Thymus (tissue), 11 donors: ENCODE measurements around the gene SIPA1L3. TPM values are rescaled to one million over a fixed set of nuclear protein-coding genes. Genes with fewer than 3 reads are reported as not detected.

Experiments used
- DNase-seq, 9 donors: peaks; one replicate each; pipeline ENCODE4 v3.0.0-alpha.2; 2013; ENCODE audit warnings: low spot score in 9 of 9, low read depth in 6 of 9, missing footprints in 1 of 9
- H3K27ac ChIP-seq, 2 donors: one replicate each; pipeline ENCODE4 v1.5.1; 2013; ENCODE audit warnings: control low read depth in 1 of 2, low read depth in 1 of 2, low read length in 1 of 2, mild to moderate bottlenecking in 1 of 2, moderate library complexity in 1 of 2
- H3K27me3 ChIP-seq, 2 donors: one replicate each; pipeline ENCODE4 v1.5.1; 2013; ENCODE audit warnings: low read length in 1 of 2; ENCODE audit not compliant: control insufficient read depth in 2 of 2, insufficient read depth in 1 of 2
- H3K36me3 ChIP-seq, 2 donors: one replicate each; pipeline ENCODE4 v1.5.1; 2013; ENCODE audit warnings: low read length in 1 of 2, mild to moderate bottlenecking in 1 of 2, moderate library complexity in 1 of 2; ENCODE audit not compliant: control insufficient read depth in 2 of 2, insufficient read depth in 2 of 2
- H3K4me1 ChIP-seq, 2 donors: one replicate each; pipeline ENCODE4 v1.5.1; 2013; ENCODE audit warnings: low read length in 2 of 2; ENCODE audit not compliant: control insufficient read depth in 2 of 2, insufficient read depth in 2 of 2
- H3K4me3 ChIP-seq, 2 donors: one replicate each; pipeline ENCODE4 v1.5.1; 2013; ENCODE audit warnings: low read length in 2 of 2, control low read depth in 1 of 2, mild to moderate bottlenecking in 1 of 2
- H3K9me3 ChIP-seq, 2 donors: one replicate each; pipeline ENCODE4 v1.5.1; 2013; ENCODE audit warnings: low read length in 1 of 2, mild to moderate bottlenecking in 1 of 2; ENCODE audit not compliant: control insufficient read depth in 2 of 2, insufficient read depth in 1 of 2
- WGBS: extraction: QIAGEN DNeasy Blood & Tissue Kit; methylation state at CpG from one replicate; pipeline ENCODE4 v1.1.7; 2013; 5-methylcytosine and 5-hydroxymethylcytosine counted together
- polyA plus RNA-seq: library from polyadenylated mRNA; stranded (reverse); fragments of 200-250 nt; gene quantifications from one replicate; pipeline ENCODE4 v1.2.3, GENCODE V29; 2013
- total RNA-seq: library from RNA; stranded (reverse); fragments of 120-200 nt; gene quantifications from one replicate; pipeline ENCODE4 v1.2.4, GENCODE V29; 2013
- donor health status: healthy.

SIPA1L3 gene
- total and polyA plus RNA-seq, 2 donors: 5.0 to 6.0 TPM

DNA sequence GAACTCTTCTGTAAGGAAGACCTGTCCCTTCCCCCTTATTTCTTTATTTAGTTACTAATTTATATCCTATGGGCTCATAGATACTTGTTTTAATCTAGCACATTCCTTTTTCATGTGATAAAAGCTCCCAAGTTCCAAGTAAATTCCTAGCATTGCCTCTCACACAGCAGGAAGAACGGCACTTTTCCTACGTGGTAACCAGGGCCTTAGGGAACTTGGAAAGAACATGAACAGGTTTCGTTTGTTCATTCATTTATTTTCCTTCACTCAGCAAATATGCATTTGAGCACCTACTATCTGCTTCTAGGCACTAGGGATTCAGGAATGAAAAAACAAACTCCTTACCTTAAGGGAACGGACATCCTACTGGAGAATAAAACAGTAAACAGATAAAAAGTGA, 125.1 kb downstream of the SIPA1L3 start:
- peaks cover 0 to 16% of the 10 kb centered on the region in 2 donors for H3K4me1 ChIP-seq
- peaks cover 0 to 3% of the 10 kb centered on the region in 2 donors for H3K36me3 ChIP-seq
- no peak for DNase-seq
- no peaks in the 10 kb centered on the region for H3K27me3 ChIP-seq
- 97% methylated on average over 4 of the region's 4 CpGs for WGBS
- H3K4me3 ChIP-seq: no peak overlapping the region
- no peak overlapping the region for H3K27ac ChIP-seq
- H3K9me3 ChIP-seq: no peaks in the 10 kb centered on the region

DNA sequence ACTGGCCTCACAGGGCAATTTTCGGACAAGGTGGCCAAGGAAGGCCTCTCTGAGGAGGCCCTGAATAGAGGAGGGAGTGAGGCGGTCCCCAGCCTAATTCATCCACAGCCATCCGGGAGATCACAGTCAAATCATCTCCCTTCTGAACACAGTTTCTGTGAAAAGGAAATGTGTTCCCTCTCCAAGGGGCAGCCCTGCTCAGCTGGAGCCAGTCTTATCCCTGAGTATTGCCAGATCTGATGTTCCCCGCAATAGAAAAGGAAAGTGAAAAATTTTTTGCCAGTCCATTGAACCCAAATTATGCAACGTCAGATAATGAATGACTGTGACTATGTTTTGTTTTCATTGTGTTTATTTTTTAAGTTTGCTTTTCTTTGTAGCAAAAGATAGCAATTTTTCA, 125.9 kb downstream of the SIPA1L3 start:
- no peaks in the 10 kb centered on the region for H3K9me3 ChIP-seq
- H3K27ac ChIP-seq: no peak overlapping the region
- H3K4me1 ChIP-seq: peaks cover 0 to 24% of the 10 kb centered on the region in 2 donors

DNA sequence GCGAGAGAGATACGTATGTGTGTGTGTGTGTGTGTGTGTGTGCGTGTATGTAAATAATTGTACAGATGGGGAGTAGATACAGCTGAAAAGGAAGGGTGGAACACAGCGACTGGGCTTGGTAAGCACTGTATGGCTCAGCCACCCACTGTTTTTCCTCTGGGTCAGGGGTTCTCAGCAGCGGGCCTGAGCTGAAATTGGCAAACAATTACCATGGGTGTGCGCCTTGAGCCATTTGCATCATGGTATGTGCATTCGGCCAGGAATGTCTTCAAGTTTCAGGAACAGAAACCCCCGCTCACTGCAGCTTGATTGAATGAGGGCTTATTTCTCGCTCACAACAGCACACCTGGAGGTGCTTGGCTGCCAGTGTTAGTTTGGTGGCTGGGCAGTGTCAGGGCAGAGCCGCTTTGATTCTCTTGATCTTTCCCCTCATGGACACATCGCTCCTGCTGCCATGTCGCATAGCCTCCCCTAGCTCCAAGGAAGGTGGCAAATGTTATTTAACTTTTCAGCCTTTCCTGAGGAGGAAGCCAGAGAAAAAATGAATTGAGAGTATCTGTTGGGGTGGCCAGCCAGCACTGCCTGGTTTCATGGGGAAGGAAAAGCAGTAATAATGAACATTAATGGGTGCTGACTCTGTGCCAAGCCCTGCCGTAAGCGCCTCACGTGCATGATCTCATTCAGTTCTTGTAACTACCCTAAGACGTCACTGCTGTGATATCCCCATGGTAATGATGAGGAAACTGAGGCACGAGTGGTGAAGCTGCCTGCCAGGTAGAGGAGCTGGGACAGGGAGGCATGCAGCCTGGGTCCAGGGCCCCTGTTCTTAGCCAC, 126.9 kb downstream of the SIPA1L3 start:
- peak overlapping the region; percentile 43 to 68 for H3K27ac ChIP-seq
- WGBS: 82% methylated on average over 17 of the region's 17 CpGs
- H3K27me3 ChIP-seq: no peaks in the 10 kb centered on the region
- peak in 1 of 9 donors; percentile 29 for DNase-seq
- H3K36me3 ChIP-seq: peaks cover 0 to 5% of the 10 kb centered on the region in 2 donors
- peaks cover 0 to 26% of the 10 kb centered on the region in 2 donors for H3K4me1 ChIP-seq
- no peaks in the 10 kb centered on the region for H3K9me3 ChIP-seq
- H3K4me3 ChIP-seq: no peak overlapping the region

More for the DNA sequence above, 125.9 kb downstream of the SIPA1L3 start:
- peaks cover 0 to 5% of the 10 kb centered on the region in 2 donors for H3K36me3 ChIP-seq
- no peaks in the 10 kb centered on the region for H3K27me3 ChIP-seq
- no peak for DNase-seq
- 94% methylated on average over 5 of the region's 5 CpGs for whole genome bisulfite sequencing
- H3K4me3 ChIP-seq: no peak overlapping the region

DNA sequence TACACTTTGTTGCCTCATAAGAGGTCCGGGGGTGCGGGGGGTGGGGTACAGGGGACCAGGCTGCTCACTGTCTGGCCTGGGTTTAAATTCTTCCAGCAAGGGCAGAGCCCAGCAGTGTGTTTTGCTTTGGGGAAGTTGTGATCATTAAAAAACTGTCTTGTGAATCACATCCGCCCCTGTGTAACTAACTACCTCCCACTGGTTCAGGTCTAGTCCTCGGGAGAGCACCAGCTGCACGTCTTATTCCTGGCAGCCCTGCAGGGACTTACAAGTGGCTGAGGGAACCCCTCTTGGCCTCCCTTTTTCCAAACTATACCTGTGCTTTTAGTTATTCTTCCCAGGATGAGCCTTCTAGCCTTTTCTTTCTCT, 127.5 kb downstream of the SIPA1L3 start:
- Histone ChIP-seq H3K4me1 (peaks cover 0 to 26% of the 10 kb centered on the region in 2 donors), H3K9me3 (no peaks in the 10 kb centered on the region), H3K4me3 (no peak overlapping the region), H3K36me3 (peaks cover 0 to 5% of the 10 kb centered on the region in 2 donors), H3K27ac (peak overlapping the region; percentile 43 to 68), H3K27me3 (no peaks in the 10 kb centered on the region)
- no peak for DNase-seq
- 82% methylated on average over 5 of the region's 5 CpGs for WGBS

DNA sequence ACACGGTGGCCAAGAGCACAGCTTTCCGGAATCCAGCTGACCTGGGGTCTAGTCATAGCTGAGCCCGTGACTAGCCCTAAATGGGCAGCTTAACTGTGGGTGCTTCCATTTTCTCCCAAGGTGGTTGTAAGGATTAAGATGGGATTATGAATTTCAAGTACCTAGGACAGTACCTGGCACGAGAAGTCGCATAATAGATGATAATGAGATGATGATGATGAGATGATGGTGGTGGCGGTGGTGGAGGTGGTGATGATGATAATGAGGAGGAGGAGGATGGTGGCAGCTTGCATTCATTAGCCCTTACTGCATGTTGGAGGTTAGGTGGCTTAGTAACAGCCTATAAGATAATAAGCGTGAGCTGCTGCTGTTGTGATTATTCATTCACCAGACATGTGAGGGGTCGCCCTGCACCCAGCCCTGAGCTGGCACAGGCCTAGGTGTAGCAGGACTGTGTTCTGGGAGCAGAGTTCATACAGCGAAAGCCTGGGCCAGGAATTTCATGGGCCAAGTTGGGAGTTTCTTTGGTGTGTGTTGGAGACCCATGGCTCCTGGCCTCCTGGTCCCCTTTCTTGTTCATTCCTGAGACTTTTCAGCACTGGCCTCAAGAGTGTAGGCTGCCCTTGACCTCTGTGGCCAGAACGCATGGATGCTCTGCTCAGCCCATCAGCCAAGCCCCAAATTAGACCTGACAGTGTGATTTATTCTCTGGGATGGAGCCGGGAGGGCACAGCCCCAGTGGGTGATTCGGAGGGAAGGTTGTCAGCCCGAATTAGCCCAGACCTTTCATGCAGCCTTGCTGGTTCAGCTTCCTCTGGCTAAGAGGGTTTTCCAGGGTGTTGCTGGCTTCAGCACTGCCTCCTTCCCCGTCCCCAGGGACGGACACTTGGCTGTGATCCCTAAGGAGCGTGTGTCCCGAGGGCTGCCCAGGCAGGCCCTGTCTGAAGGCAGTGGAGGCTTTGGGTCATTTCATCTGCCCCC, 128.8 kb downstream of the SIPA1L3 start:
- Histone ChIP-seq H3K4me1 (peaks cover 0 to 26% of the 10 kb centered on the region in 2 donors), H3K36me3 (peaks cover 0 to 3% of the 10 kb centered on the region in 2 donors), H3K9me3 (no peaks in the 10 kb centered on the region), H3K27me3 (no peaks in the 10 kb centered on the region), H3K27ac (no peak overlapping the region), H3K4me3 (no peak overlapping the region)
- DNase-seq: no peak
- 96% methylated on average over 17 of the region's 17 CpGs for WGBS

DNA sequence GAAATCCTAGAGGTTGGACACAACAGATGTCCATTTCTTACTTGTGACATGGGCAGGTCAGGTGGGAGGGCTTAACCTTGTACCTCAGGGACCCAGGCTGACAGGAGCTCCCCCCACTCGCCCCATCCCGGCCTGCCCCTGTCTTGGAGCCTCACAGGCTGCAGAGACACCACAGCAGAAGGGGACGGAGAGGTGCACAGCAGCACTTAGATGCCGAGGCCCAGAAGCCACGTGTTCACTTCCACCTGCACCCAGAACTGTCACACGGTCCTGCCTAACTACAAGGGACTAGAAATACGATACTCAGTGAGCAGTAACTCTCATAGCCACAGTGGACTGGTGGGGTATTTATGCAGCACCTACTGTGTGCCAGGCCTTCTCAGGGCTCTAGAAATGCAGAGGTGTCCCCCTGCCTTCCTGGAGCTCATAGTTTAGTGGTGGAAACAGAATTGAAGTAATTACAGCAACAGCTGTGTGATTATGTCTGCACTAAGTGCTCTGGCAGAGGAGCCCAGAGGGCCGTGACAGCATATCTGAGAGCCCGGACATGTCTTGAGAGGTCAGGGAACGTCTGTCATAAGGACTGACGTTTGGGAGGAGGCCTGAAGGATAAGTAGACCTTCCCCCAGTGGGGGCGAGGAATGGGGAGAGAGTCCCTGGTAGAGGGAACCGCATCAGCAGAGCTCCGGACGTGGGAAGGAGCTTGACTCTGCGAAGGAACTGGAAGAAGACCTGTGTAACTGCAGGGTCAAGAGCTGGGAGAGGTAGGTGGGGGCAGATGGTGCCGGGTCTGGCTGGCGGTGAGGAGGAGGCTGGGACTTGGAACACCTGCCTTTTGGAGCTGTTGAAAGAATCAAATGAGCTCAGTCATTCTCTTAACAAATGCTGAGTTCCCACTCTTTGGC, 130.0 kb downstream of the SIPA1L3 start:
- H3K4me3 ChIP-seq: no peak overlapping the region
- H3K27me3 ChIP-seq: no peaks in the 10 kb centered on the region
- H3K27ac ChIP-seq: no peak overlapping the region
- no peak for DNase-seq
- 76% methylated on average over 18 of the region's 18 CpGs for WGBS
- peaks cover 0 to 2% of the 10 kb centered on the region in 2 donors for H3K36me3 ChIP-seq
- peaks cover 0 to 26% of the 10 kb centered on the region in 2 donors for H3K4me1 ChIP-seq
- no peaks in the 10 kb centered on the region for H3K9me3 ChIP-seq

DNA sequence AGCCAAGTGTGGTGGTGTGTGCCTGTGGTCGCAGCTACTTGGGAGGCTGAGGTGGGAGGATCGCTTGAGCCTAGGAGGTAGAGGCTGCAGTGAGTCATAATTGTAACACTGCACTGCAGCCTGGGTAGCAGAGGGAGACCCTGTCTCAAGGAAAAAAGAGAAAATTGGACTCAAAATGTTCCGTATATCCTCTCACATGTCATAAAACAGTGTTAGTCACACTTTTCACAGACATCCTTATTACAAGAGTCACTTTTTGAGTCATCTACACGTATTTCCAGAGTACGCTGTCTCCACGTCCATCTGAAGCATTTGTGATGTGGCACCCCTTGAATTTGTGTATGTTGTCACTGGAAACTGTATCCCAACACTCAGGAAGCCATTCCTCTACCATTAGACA, 133.0 kb downstream of the SIPA1L3 start:
- Histone ChIP-seq H3K9me3 (no peaks in the 10 kb centered on the region), H3K27ac (no peak overlapping the region), H3K36me3 (peaks cover 0 to 2% of the 10 kb centered on the region in 2 donors), H3K27me3 (no peaks in the 10 kb centered on the region), H3K4me1 (peaks cover 0 to 13% of the 10 kb centered on the region in 2 donors), H3K4me3 (no peak overlapping the region)
- no peak for DNase-seq
- 97% methylated on average over 6 of the region's 6 CpGs for WGBS

DNA sequence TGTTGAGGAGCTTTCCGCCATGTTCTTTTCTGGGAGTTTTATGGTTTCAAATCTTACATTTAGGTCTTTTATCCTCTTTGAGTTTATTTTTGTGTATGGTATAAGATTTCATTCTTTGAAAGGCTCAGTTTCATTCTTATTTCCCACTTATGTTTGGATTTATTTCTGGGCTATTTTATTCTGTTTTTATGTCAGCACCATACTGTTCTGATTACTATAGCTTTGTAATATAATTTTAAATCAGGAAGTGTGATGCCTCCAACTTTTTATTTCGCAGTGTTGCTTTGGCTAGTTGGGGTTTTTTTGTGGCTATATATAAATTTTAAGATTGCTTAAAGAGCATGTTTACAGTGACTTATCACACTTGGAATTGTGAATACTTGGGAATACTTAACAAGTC, 135.1 kb downstream of the SIPA1L3 start:
- no peak for DNase-seq
- H3K9me3 ChIP-seq: no peaks in the 10 kb centered on the region
- no peak overlapping the region for H3K27ac ChIP-seq
- H3K4me1 ChIP-seq: peaks cover 2 to 26% of the 10 kb centered on the region in 2 donors
- no peak overlapping the region for H3K4me3 ChIP-seq
- peaks cover 0 to 2% of the 10 kb centered on the region in 2 donors for H3K36me3 ChIP-seq
- 98% methylated on average over 2 of the region's 2 CpGs for WGBS
- H3K27me3 ChIP-seq: no peaks in the 10 kb centered on the region
